HepG2 (cell line): Measurements from ENCODE around the gene OLR1. TPM values are rescaled to one million over a fixed set of nuclear protein-coding genes. Genes with fewer than 3 reads are reported as not detected.

ENCODE experiments used
- ATAC-seq: fragments of 200-7000 bp; cut with Tn5 transposase; 3 replicates; pipeline ENCODE4 v1.9.1; 2020; ENCODE audit warnings: mild to moderate bottlenecking, moderate library complexity
- BruUV-seq: library from RNA; stranded (reverse); fragments of 400-500 nt; replicated peaks from 2 replicates; lab custom pipeline; 2021; lab: Mats Ljungman, UMichigan
- CTCF ChIA-PET: fragments of 300-600 bp; formaldehyde crosslinking; extraction: SDS; loops from one replicate; lab custom pipeline; 2021; ENCODE audit warnings: low total read pairs, inconsistent platforms, low intra/inter-chr PET ratio; lab: Yijun Ruan, JAX
- POLR2A ChIA-PET: fragments of 350-600 bp; sonication (Branson Sonifier 250); formaldehyde crosslinking; loops from one replicate; lab custom pipeline; 2020; ENCODE audit warnings: antibody characterized with exemption, inconsistent platforms; lab: Yijun Ruan, JAX
- DNase-seq: peaks from one replicate; pipeline ENCODE4 v3.0.0-alpha.2; 2015; ENCODE audit warnings: low spot score
- FAIRE-seq: peaks from 3 replicates; lab custom pipeline; 2011; peaks lifted over from hg19 to GRCh38; lab: Jason Lieb, UNC
- H2AFZ ChIP-seq: one replicate; pipeline ENCODE4 v1.6.1; 2011; ENCODE audit warnings: low read length, inconsistent platforms
- H3K27ac ChIP-seq: fragments of 300-600 bp; 3 replicates; pipeline ENCODE4 v1.8.0; 2011; ENCODE audit warnings: mixed run types, mild to moderate bottlenecking, mixed read lengths, low read length, inconsistent platforms; ENCODE audit not compliant: insufficient read depth; ENCODE audit errors: extremely low read length
- H3K27me3 ChIP-seq, 2 experiments: fragments of 200-600 bp in 1 of 2; 2 replicates in 1 of 2; 3 replicates in 1 of 2; pipeline versions ENCODE4 v1.6.0 to v1.8.0; 2011; ENCODE audit warnings: low read length in 2 of 2, mild to moderate bottlenecking in 2 of 2, moderate library complexity in 2 of 2, inconsistent platforms in 1 of 2; ENCODE audit not compliant: insufficient read depth in 2 of 2, control insufficient read depth in 1 of 2
- H3K36me3 ChIP-seq, 2 experiments: fragments of 200-600 bp in 1 of 2; replicated peaks in 1 of 2; 2 replicates in 1 of 2; 3 replicates in 1 of 2; pipeline versions ENCODE4 v1.5.1 to v1.8.0; 2011; ENCODE audit warnings: low read length in 2 of 2, inconsistent platforms in 1 of 2; ENCODE audit not compliant: insufficient read depth in 2 of 2, control insufficient read depth in 1 of 2
- H3K4me1 ChIP-seq: 2 replicates; pipeline ENCODE4 v1.5.1; 2012; ENCODE audit warnings: low read length, inconsistent platforms; ENCODE audit not compliant: insufficient read depth
- H3K4me2 ChIP-seq: 2 replicates; pipeline ENCODE4 v1.6.0; 2011; ENCODE audit warnings: low read depth, low read length, inconsistent platforms
- H3K4me3 ChIP-seq, 3 experiments: fragments of 200-600 bp in 1 of 3; sonication (generic), shearing (Covaris generic) in 1 of 3; replicated peaks in 1 of 3; 2 replicates each; pipeline ENCODE4 v1.5.1; 2011 to 2016; ENCODE audit warnings: low read length in 3 of 3, inconsistent platforms in 2 of 3, low read depth in 2 of 3, mild to moderate bottlenecking in 2 of 3, control low read depth in 1 of 3, mixed read lengths in 1 of 3; ENCODE audit not compliant: insufficient read depth in 1 of 3
- H3K79me2 ChIP-seq: one replicate; pipeline ENCODE4 v1.6.1; 2011; ENCODE audit warnings: low read length, inconsistent platforms; ENCODE audit not compliant: insufficient read depth
- H3K9ac ChIP-seq: 2 replicates; pipeline ENCODE4 v1.6.0; 2011; ENCODE audit warnings: mild to moderate bottlenecking, low read depth, low read length, inconsistent platforms; ENCODE audit not compliant: insufficient read depth
- H3K9me3 ChIP-seq: 2 replicates; pipeline ENCODE4 v1.5.1; 2012; ENCODE audit warnings: mild to moderate bottlenecking, low read length
- H4K20me1 ChIP-seq: 2 replicates; pipeline ENCODE4 v1.6.0; 2011; ENCODE audit warnings: inconsistent platforms, mild to moderate bottlenecking, low read length, moderate library complexity; ENCODE audit not compliant: insufficient read depth
- AGO1 ChIP-seq: fragments of 200-400 bp; formaldehyde crosslinking; IDR thresholded peaks from 2 replicates; pipeline ENCODE4 v1.6.1; 2017; ENCODE audit warnings: mild to moderate bottlenecking, low read depth, low read length, moderate library complexity; ENCODE audit not compliant: poor library complexity, severe bottlenecking
- CENPX ChIP-seq: sonication (generic); formaldehyde crosslinking; IDR thresholded peaks from 2 replicates; pipeline ENCODE4 v1.9.0; 2021; ENCODE audit warnings: mild to moderate bottlenecking, missing genetic modification reagents, moderate library complexity
- GLI4 ChIP-seq: sonication (generic); formaldehyde crosslinking; IDR thresholded peaks from 2 replicates; pipeline ENCODE4 v1.5.1; 2020; ENCODE audit warnings: missing genetic modification reagents, mild to moderate bottlenecking, moderate library complexity, borderline replicate concordance
- HES4 ChIP-seq: sonication (generic); formaldehyde crosslinking; IDR thresholded peaks from 2 replicates; pipeline ENCODE4 v1.9.0; 2021; ENCODE audit warnings: mild to moderate bottlenecking, missing genetic modification reagents, borderline replicate concordance
- ZNF143 ChIP-seq: sonication (generic); formaldehyde crosslinking; IDR thresholded peaks from 2 replicates; pipeline ENCODE4 v1.4.0; 2020; ENCODE audit warnings: missing genetic modification reagents
- ZNF275 ChIP-seq: sonication (generic); formaldehyde crosslinking; IDR thresholded peaks from 2 replicates; pipeline ENCODE4 v1.8.0; 2022; ENCODE audit warnings: missing genetic modification reagents, mild to moderate bottlenecking, inconsistent platforms, borderline replicate concordance
- ZNF282 ChIP-seq: fragments of 450-650 bp; IDR thresholded peaks from 2 replicates; pipeline ENCODE4 v1.6.1; 2018; ENCODE audit not compliant: partially characterized antibody
- ZNF414 ChIP-seq: sonication (generic); formaldehyde crosslinking; IDR thresholded peaks from 2 replicates; pipeline ENCODE4 v1.5.0; 2020; ENCODE audit warnings: missing genetic modification reagents
- ZNF850 ChIP-seq: sonication (generic); formaldehyde crosslinking; conservative IDR thresholded peaks from 2 replicates; pipeline ENCODE4 v1.9.0; 2021; ENCODE audit warnings: mild to moderate bottlenecking, missing genetic modification reagents
- WGBS: methylation state at CpG from one replicate; pipeline ENCODE4 v1.1.6; 2017; ENCODE audit warnings: low lambda C conversion rate; 5-methylcytosine and 5-hydroxymethylcytosine counted together
- in situ Hi-C: cut with HindIII; loops from 2 replicates; pipeline ENCODE4 v1.10.0; 2017; ENCODE audit warnings: low pct_unique_long_range_greater_than_20kb; ENCODE audit not compliant: extremely low pct_ligation_motif_present
- intact Hi-C: fragments of 100-400 bp; cut with micrococcal nuclease; formaldehyde crosslinking; loops from one replicate; pipeline ENCODE4 v1.10.0; 2022; ENCODE audit not compliant: unreplicated experiment
- polyA plus RNA-seq, 8 experiments: library from polyadenylated mRNA; depleted of rRNA in 3 of 8; stranded (reverse) in 7 of 8; unstranded in 1 of 8; fragments of >200 nt; fragmentation: Illumina TruSeq in 4 of 8; extraction: Trizol in 4 of 8; gene quantifications; 2 replicates each; pipeline versions ENCODE4 v1.2.1 to v1.2.3, GENCODE V29; 2011 to 2016; ENCODE audit warnings: low read depth in 4 of 8, missing spikeins in 1 of 8, mixed read lengths in 1 of 8; ENCODE audit not compliant: insufficient read depth in 1 of 8
- total RNA-seq, 5 experiments: library from RNA; depleted of rRNA; stranded (reverse); fragments of >200 nt; fragmentation: Illumina TruSeq; extraction: Trizol; gene quantifications; 2 replicates each; pipeline ENCODE4 v1.2.3, GENCODE V29; 2016; ENCODE audit warnings: low read depth in 1 of 5

The OLR1 gene
- total and polyA plus RNA-seq, 2 of the 13 experiments (the other 11 are each of a cell fraction or from before 2014, with no cell fraction given) = not detected

- peaks cover 0 to 4% of the 10 kb centered on the region in 2 experiments; a peak in 2 of 5 replicates for H3K27me3 ChIP-seq
- ChIA-PET POLR2A (no interaction called here), CTCF (no interaction called here)
- 79% methylated on average over 1 of the region's 1 CpG for WGBS
- ATAC-seq = no peak
- no TSS peak for BruUV-seq
- no peak for FAIRE-seq
- H3K4me1 ChIP-seq = no peaks in the 10 kb centered on the region
- no peaks in the 10 kb centered on the region for H4K20me1 ChIP-seq
- no peak overlapping the region for H3K4me3 ChIP-seq
- intact Hi-C loops = no loop called here
- no peaks in the 10 kb centered on the region for H3K9me3 ChIP-seq
- TF ChIP-seq HES4 (CRISPR knock-in tag) = no peak
- TF ChIP-seq ZNF275 (CRISPR knock-in tag) = no peak
- TF ChIP-seq ZNF282 = no peak
- TF ChIP-seq CENPX = no peak
- TF ChIP-seq ZNF143 (CRISPR knock-in tag) = no peak
- no peak for TF ChIP-seq AGO1
- TF ChIP-seq ZNF414 = no peak
- no peaks in the 10 kb centered on the region for H3K79me2 ChIP-seq
- in situ Hi-C loops = no loop called here
- H2AFZ ChIP-seq = no peak overlapping the region
- H3K9ac ChIP-seq = no peak overlapping the region
- no peak overlapping the region for H3K4me2 ChIP-seq
- no peak for DNase-seq
- no peak overlapping the region for H3K27ac ChIP-seq
- no peaks in the 10 kb centered on the region for H3K36me3 ChIP-seq
These were observed 58.9 kb downstream of the OLR1 start for GRCh38 chr12:10113075-10113474.

GRCh38 chr12:10111451-10111850, 60.5 kb downstream of the OLR1 start:
- CTCF ChIA-PET = no interaction called here
- Histone ChIP-seq H3K27ac (no peak overlapping the region), H3K4me1 (no peaks in the 10 kb centered on the region)
- TF ChIP-seq ZNF850 (CRISPR knock-in tag) (no peak), GLI4 (CRISPR knock-in tag) (no peak)
- TF ChIP-seq, all 625 proteins: peak for 0
- no TSS peak for BruUV-seq
- Histone ChIP-seq H3K36me3 (no peaks in the 10 kb centered on the region), H3K79me2 (no peaks in the 10 kb centered on the region), H3K4me3 (no peak overlapping the region), H4K20me1 (no peaks in the 10 kb centered on the region), H3K27me3 (peaks cover 0 to 4% of the 10 kb centered on the region in 2 experiments; a peak in 2 of 5 replicates), H3K9me3 (no peaks in the 10 kb centered on the region), H2AFZ (no peak overlapping the region), H3K4me2 (no peak overlapping the region), H3K9ac (no peak overlapping the region)
- POLR2A ChIA-PET = no interaction called here
- intact Hi-C loops (no loop called here), in situ Hi-C loops (no loop called here)
- ATAC-seq = no peak
- FAIRE-seq = no peak
- DNase-seq = no peak
- 81% methylated on average over 38 of the region's 38 CpGs for WGBS
